ENCODE results near the gene KCNJ6. TPM values are rescaled to one million over a fixed set of nuclear protein-coding genes. Genes with fewer than 3 reads are reported as not detected.
"Not testable (repeated sequence)": the region's sequence is repeated elsewhere in the genome, so short reads cannot be mapped to it uniquely, and the experiment has no call there.

Gene KCNJ6
- total and polyA plus RNA-seq, 2 donors: 0.03 to 0.26 TPM

- WGBS: 45% methylated on average over 4 of the region's 4 CpGs
- H3K27ac ChIP-seq (ENCODE audit: low read depth): no peak overlapping the region
These were observed 183.3 kb downstream of the KCNJ6 start for GRCh38 chr21:37732927-37733326.

GRCh38 chr21:37724201-37724600 is 192.1 kb downstream of the KCNJ6 start:
- DNase-seq (ENCODE audit: extremely low spot score): no peak
- Histone ChIP-seq H3K36me3 (ENCODE audit: insufficient read depth) (no peaks in the 10 kb centered on the region), H3K27ac (ENCODE audit: low read depth) (no peak overlapping the region), H3K4me1 (ENCODE audit: insufficient read depth) (no peaks in the 10 kb centered on the region), H3K4me3 (ENCODE audit: low read depth, low read length) (no peak overlapping the region)
- 75% methylated on average over 6 of the region's 6 CpGs for WGBS

More at GRCh38 chr21:37732927-37733326, 183.3 kb downstream of the KCNJ6 start:
- DNase-seq (ENCODE audit: extremely low spot score): no peak
- no peaks in the 10 kb centered on the region for H3K4me1 ChIP-seq (ENCODE audit: insufficient read depth)
- no peaks in the 10 kb centered on the region for H3K36me3 ChIP-seq (ENCODE audit: insufficient read depth)
- H3K4me3 ChIP-seq (ENCODE audit: low read depth, low read length): no peak overlapping the region

GRCh38 chr21:37717534-37717933 is 198.7 kb downstream of the KCNJ6 start:
- Histone ChIP-seq H3K27ac (ENCODE audit: low read depth) (no peak overlapping the region), H3K36me3 (ENCODE audit: insufficient read depth) (no peaks in the 10 kb centered on the region), H3K4me3 (ENCODE audit: low read depth, low read length) (no peak overlapping the region), H3K4me1 (ENCODE audit: insufficient read depth) (no peaks in the 10 kb centered on the region)
- WGBS: 81% methylated on average over 4 of the region's 4 CpGs
- no peak for DNase-seq (ENCODE audit: extremely low spot score)

GRCh38 chr21:37712569-37712934 is 203.7 kb downstream of the KCNJ6 start:
- not testable (repeated sequence) for H3K27ac ChIP-seq (ENCODE audit: low read depth); H3K4me1 ChIP-seq (ENCODE audit: insufficient read depth); DNase-seq (ENCODE audit: extremely low spot score); H3K4me3 ChIP-seq (ENCODE audit: low read depth, low read length); H3K36me3 ChIP-seq (ENCODE audit: insufficient read depth)

- no peak overlapping the region for H3K27ac ChIP-seq (ENCODE audit: low read depth)
- WGBS: 57% methylated on average over 3 of the region's 3 CpGs
- H3K4me3 ChIP-seq (ENCODE audit: low read depth, low read length): no peak overlapping the region
- H3K36me3 ChIP-seq (ENCODE audit: insufficient read depth): no peaks in the 10 kb centered on the region
- no peaks in the 10 kb centered on the region for H3K4me1 ChIP-seq (ENCODE audit: insufficient read depth)
- DNase-seq (ENCODE audit: extremely low spot score): peak; percentile 43
These were observed 204.3 kb downstream of the KCNJ6 start for GRCh38 chr21:37711836-37712568.

- peak; percentile 59 for DNase-seq (ENCODE audit: extremely low spot score)
- Histone ChIP-seq H3K36me3 (ENCODE audit: insufficient read depth) (no peaks in the 10 kb centered on the region), H3K4me3 (ENCODE audit: low read depth, low read length) (no peak overlapping the region), H3K27ac (ENCODE audit: low read depth) (no peak overlapping the region), H3K4me1 (ENCODE audit: insufficient read depth) (no peaks in the 10 kb centered on the region)
- 79% methylated on average over 9 of the region's 9 CpGs for WGBS
These were observed 204.9 kb downstream of the KCNJ6 start for GRCh38 chr21:37711286-37711829.

- DNase-seq (ENCODE audit: extremely low spot score): no peak
- H3K27ac ChIP-seq (ENCODE audit: low read depth): no peak overlapping the region
- 39% methylated on average over 24 of the region's 24 CpGs for WGBS
These were observed 205.5 kb downstream of the KCNJ6 start for GRCh38 chr21:37710546-37711285.

GRCh38 chr21:37704751-37705150 is 211.5 kb downstream of the KCNJ6 start:
- no peak for DNase-seq (ENCODE audit: extremely low spot score)
- H3K36me3 ChIP-seq (ENCODE audit: insufficient read depth): no peaks in the 10 kb centered on the region
- WGBS: 85% methylated on average over 2 of the region's 2 CpGs
- H3K4me1 ChIP-seq (ENCODE audit: insufficient read depth): no peaks in the 10 kb centered on the region
- no peak overlapping the region for H3K4me3 ChIP-seq (ENCODE audit: low read depth, low read length)
- H3K27ac ChIP-seq (ENCODE audit: low read depth): no peak overlapping the region

More at GRCh38 chr21:37710546-37711285, 205.5 kb downstream of the KCNJ6 start:
- Histone ChIP-seq H3K4me1 (ENCODE audit: insufficient read depth) (no peaks in the 10 kb centered on the region), H3K4me3 (ENCODE audit: low read depth, low read length) (no peak overlapping the region), H3K36me3 (ENCODE audit: insufficient read depth) (no peaks in the 10 kb centered on the region)

GRCh38 chr21:37702241-37702640 is 214.0 kb downstream of the KCNJ6 start:
- Histone ChIP-seq H3K27ac (ENCODE audit: low read depth) (no peak overlapping the region), H3K4me3 (ENCODE audit: low read depth, low read length) (no peak overlapping the region), H3K4me1 (ENCODE audit: insufficient read depth) (no peaks in the 10 kb centered on the region), H3K36me3 (ENCODE audit: insufficient read depth) (no peaks in the 10 kb centered on the region)
- 84% methylated on average over 7 of the region's 7 CpGs for WGBS
- no peak for DNase-seq (ENCODE audit: extremely low spot score)

- H3K27ac ChIP-seq (ENCODE audit: low read depth): no peak overlapping the region
- no peaks in the 10 kb centered on the region for H3K36me3 ChIP-seq (ENCODE audit: insufficient read depth)
- DNase-seq (ENCODE audit: extremely low spot score): no peak
- 51% methylated on average over 6 of the region's 6 CpGs for WGBS
- H3K4me3 ChIP-seq (ENCODE audit: low read depth, low read length): no peak overlapping the region
- no peaks in the 10 kb centered on the region for H3K4me1 ChIP-seq (ENCODE audit: insufficient read depth)
These were observed 215.5 kb downstream of the KCNJ6 start for GRCh38 chr21:37700641-37701202.

- H3K36me3 ChIP-seq (ENCODE audit: insufficient read depth): no peaks in the 10 kb centered on the region
- no peaks in the 10 kb centered on the region for H3K4me1 ChIP-seq (ENCODE audit: insufficient read depth)
- H3K27ac ChIP-seq (ENCODE audit: low read depth): no peak overlapping the region
- H3K4me3 ChIP-seq (ENCODE audit: low read depth, low read length): no peak overlapping the region
- DNase-seq (ENCODE audit: extremely low spot score): no peak
- 54% methylated on average over 5 of the region's 5 CpGs for WGBS
These were observed 217.1 kb downstream of the KCNJ6 start for GRCh38 chr21:37699024-37699775.

GRCh38 chr21:37696936-37697335 is 219.3 kb downstream of the KCNJ6 start:
- no peaks in the 10 kb centered on the region for H3K4me1 ChIP-seq (ENCODE audit: insufficient read depth)
- no peak for DNase-seq (ENCODE audit: extremely low spot score)
- H3K4me3 ChIP-seq (ENCODE audit: low read depth, low read length): no peak overlapping the region
- H3K36me3 ChIP-seq (ENCODE audit: insufficient read depth): no peaks in the 10 kb centered on the region
- H3K27ac ChIP-seq (ENCODE audit: low read depth): no peak overlapping the region
- 95% methylated on average over 3 of the region's 3 CpGs for WGBS

GRCh38 chr21:37695111-37695510 is 221.1 kb downstream of the KCNJ6 start:
- Histone ChIP-seq H3K36me3 (ENCODE audit: insufficient read depth) (no peaks in the 10 kb centered on the region), H3K27ac (ENCODE audit: low read depth) (no peak overlapping the region), H3K4me1 (ENCODE audit: insufficient read depth) (no peaks in the 10 kb centered on the region), H3K4me3 (ENCODE audit: low read depth, low read length) (no peak overlapping the region)
- DNase-seq (ENCODE audit: extremely low spot score): no peak
